Measurements from ENCODE around the gene FARSB.

DNA sequence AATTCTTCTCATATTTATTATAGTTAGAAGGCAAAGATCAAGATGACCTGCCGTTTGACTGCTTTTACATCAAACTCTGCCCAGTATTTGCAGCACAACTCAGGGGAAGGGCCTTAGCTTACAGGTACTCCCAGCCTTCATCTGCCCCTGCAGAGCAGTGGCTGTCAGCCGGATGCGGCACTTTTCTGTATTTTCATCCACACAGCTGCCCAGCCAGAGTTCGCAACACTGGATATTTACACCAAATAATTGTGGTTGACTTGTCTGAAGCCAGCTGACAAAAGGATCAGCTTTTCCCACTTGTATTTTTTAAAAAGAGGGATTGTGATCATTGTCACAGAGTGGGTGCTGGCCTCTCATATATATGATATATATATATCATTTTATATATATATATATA lies 94.7 kb downstream of the FARSB start:
- TF ChIP-seq POLR2A (IDR thresholded peaks at IDR 0.05) (no peak), POLR2AphosphoS5 (IDR thresholded peaks at IDR 0.05; ENCODE audit: insufficient read depth in 1 of 2, low read depth in 1 of 2) (no peak)
- TF ChIP-seq, protein P1, sequence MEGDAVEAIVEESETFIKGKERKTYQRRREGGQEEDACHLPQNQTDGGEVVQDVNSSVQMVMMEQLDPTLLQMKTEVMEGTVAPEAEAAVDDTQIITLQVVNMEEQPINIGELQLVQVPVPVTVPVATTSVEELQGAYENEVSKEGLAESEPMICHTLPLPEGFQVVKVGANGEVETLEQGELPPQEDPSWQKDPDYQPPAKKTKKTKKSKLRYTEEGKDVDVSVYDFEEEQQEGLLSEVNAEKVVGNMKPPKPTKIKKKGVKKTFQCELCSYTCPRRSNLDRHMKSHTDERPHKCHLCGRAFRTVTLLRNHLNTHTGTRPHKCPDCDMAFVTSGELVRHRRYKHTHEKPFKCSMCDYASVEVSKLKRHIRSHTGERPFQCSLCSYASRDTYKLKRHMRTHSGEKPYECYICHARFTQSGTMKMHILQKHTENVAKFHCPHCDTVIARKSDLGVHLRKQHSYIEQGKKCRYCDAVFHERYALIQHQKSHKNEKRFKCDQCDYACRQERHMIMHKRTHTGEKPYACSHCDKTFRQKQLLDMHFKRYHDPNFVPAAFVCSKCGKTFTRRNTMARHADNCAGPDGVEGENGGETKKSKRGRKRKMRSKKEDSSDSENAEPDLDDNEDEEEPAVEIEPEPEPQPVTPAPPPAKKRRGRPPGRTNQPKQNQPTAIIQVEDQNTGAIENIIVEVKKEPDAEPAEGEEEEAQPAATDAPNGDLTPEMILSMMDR (IDR thresholded peaks at IDR 0.05), result no peak

Measured in vagina (tissue), 2 donors.